PC-3 (cell line): ENCODE data around the gene TINCR. TPM values are rescaled to one million over a fixed set of nuclear protein-coding genes. Genes with fewer than 3 reads are reported as not detected.
"Not testable (repeated sequence)": the region's sequence is repeated elsewhere in the genome, so short reads cannot be mapped to it uniquely, and the experiment has no call there.

Source experiments
- ATAC-seq: fragments of 200-7000 bp; cut with Tn5 transposase; 2 replicates; pipeline ENCODE4 v1.9.1; 2020; ENCODE audit warnings: mild to moderate bottlenecking, moderate library complexity
- BruUV-seq: library from RNA; stranded (reverse); fragments of 400-500 nt; replicated peaks from 2 replicates; lab custom pipeline; 2021; lab: Mats Ljungman, UMichigan
- CTCF ChIA-PET: fragments of 300-600 bp; sonication (Branson Sonifier 250); formaldehyde crosslinking; loops from one replicate; lab custom pipeline; 2022; ENCODE audit warnings: antibody characterized with exemption; lab: Charles Lee
- POLR2A ChIA-PET: fragments of 300-600 bp; sonication (Branson Sonifier 250); formaldehyde crosslinking; loops from one replicate; lab custom pipeline; 2022; ENCODE audit warnings: antibody characterized with exemption; ENCODE audit not compliant: unreplicated experiment; lab: Charles Lee
- DNase-seq: peaks from one replicate; pipeline ENCODE4 v3.0.0-alpha.2; 2015
- H2AFZ ChIP-seq: fragments of 300-600 bp; sonication (generic); 2 replicates; pipeline ENCODE4 v1.6.0; 2016; ENCODE audit warnings: antibody characterized with exemption, low read length
- H3F3A ChIP-seq: fragments of 300-600 bp; sonication (generic); one replicate; pipeline ENCODE4 v1.6.0; 2017; ENCODE audit warnings: antibody characterized with exemption, low read length, control low read depth, mild to moderate bottlenecking; ENCODE audit not compliant: unreplicated experiment
- H3K27ac ChIP-seq: fragments of 300-600 bp; sonication (generic); 2 replicates; pipeline ENCODE4 v1.5.1; 2016; ENCODE audit warnings: mild to moderate bottlenecking, low read length
- H3K27me3 ChIP-seq: fragments of 300-600 bp; sonication (generic); 2 replicates; pipeline ENCODE4 v1.6.1; 2016; ENCODE audit warnings: low read length, mixed read lengths
- H3K36me3 ChIP-seq: fragments of 300-600 bp; sonication (generic); 2 replicates; pipeline ENCODE4 v1.6.1; 2016; ENCODE audit warnings: low read depth, mixed run types, low read length, mixed read lengths
- H3K4me1 ChIP-seq: fragments of 300-600 bp; sonication (generic); 2 replicates; pipeline ENCODE4 v1.5.1; 2016; ENCODE audit warnings: low read length; ENCODE audit not compliant: insufficient read depth
- H3K4me2 ChIP-seq: fragments of 300-600 bp; sonication (generic); 2 replicates; pipeline ENCODE4 v1.6.0; 2016; ENCODE audit warnings: low read length
- H3K4me3 ChIP-seq: fragments of 300-600 bp; sonication (generic); 2 replicates; pipeline ENCODE4 v1.5.1; 2016; ENCODE audit warnings: mild to moderate bottlenecking, low read length, mixed read lengths
- H3K79me2 ChIP-seq: fragments of 300-600 bp; sonication (generic); 2 replicates; pipeline ENCODE4 v1.6.1; 2017; ENCODE audit warnings: low read length, mixed read lengths
- H3K9ac ChIP-seq: fragments of 300-600 bp; sonication (generic); 2 replicates; pipeline ENCODE4 v1.6.0; 2016; ENCODE audit warnings: mild to moderate bottlenecking, low read length
- H3K9me2 ChIP-seq: fragments of 300-600 bp; sonication (generic); replicated peaks from 2 replicates; pipeline ENCODE4 v1.6.1; 2016; ENCODE audit warnings: mixed run types, low read length, mixed read lengths
- H3K9me3 ChIP-seq: fragments of 300-600 bp; sonication (generic); 2 replicates; pipeline ENCODE4 v1.6.1; 2016; ENCODE audit warnings: low read length, mixed read lengths
- H4K20me1 ChIP-seq: fragments of 300-600 bp; sonication (generic); 2 replicates; pipeline ENCODE4 v1.6.1; 2016; ENCODE audit warnings: low read length, mixed read lengths
- EZH2 ChIP-seq: fragments of 300-600 bp; sonication (generic); IDR thresholded peaks from one replicate; pipeline ENCODE4 v1.6.1; 2017; ENCODE audit warnings: antibody characterized with exemption, mild to moderate bottlenecking, low read length; ENCODE audit not compliant: unreplicated experiment
- EZH2phosphoT487 ChIP-seq: fragments of 300-600 bp; sonication (generic); IDR thresholded peaks from 2 replicates; pipeline ENCODE4 v1.6.1; 2018; ENCODE audit warnings: mild to moderate bottlenecking, antibody characterized with exemption, low read length, borderline replicate concordance
- intact Hi-C: fragments of 100-400 bp; cut with micrococcal nuclease; formaldehyde crosslinking; loops from 2 replicates; pipeline ENCODE4 v1.9.0; 2023
- total RNA-seq: library from RNA; depleted of rRNA; stranded (reverse); fragments of >200 nt; gene quantifications from 2 replicates; pipeline ENCODE4 v1.2.3, GENCODE V29; 2014
- TF ChIP-seq, protein P1 (sequence below): fragments of 300-600 bp; sonication (generic); conservative IDR thresholded peaks from 2 replicates; pipeline ENCODE4 v1.5.1; 2017; ENCODE audit warnings: antibody characterized with exemption, low read depth, mild to moderate bottlenecking, low read length

The TINCR gene
- total RNA-seq, 1 experiment from 2014 or later: 0.58 TPM

DNA sequence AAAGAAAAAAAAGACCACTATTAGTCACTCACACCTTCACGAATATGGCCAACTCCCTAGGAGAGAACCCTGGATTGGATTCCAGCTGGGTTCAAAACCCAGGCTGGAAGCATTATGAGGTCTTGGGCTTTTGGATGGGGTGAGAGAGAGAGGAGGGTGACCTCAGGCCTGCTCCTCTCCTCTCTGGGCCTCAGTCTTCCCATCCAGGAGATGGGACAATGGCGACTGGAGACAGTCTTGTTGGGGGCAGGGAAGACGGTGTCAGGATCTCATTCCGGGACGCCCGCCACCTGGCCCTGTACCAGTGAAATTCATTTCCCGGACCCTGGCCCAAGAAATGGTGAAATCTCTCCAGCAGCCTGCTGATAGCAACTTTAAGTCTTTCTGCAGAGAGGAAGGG lies 26.3 kb downstream of the TINCR start:
- POLR2A ChIA-PET: no interaction called here
- no peaks in the 10 kb centered on the region for H3K36me3 ChIP-seq
- no TSS peak for BruUV-seq

DNA sequence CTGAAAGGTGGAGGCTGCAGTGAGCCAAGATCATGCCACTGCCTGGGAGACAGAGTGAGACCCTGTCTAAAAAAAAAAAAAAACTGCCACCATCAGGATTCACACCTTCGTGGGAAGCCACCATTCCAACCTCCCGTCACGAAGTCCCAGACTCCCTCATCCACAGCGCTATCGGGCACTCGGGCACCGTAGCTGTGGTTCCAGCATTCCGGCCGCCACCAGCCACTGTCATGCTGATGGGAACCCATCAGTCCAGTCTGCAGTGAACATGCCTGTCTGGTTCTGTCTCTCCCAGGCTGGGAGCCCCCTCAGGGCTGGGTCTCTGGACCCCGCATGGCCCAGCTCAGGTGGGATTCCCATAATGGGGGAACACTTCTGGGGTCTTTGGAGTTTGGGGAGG lies 27.5 kb downstream of the TINCR start:
- Histone ChIP-seq H3K9ac (no peak overlapping the region), H3F3A (no peaks in the 10 kb centered on the region), H4K20me1 (no peaks in the 10 kb centered on the region), H2AFZ (no peak overlapping the region), H3K36me3 (no peaks in the 10 kb centered on the region), H3K9me3 (peaks cover 2% of the 10 kb centered on the region), H3K27ac (no peak overlapping the region), H3K9me2 (no peaks in the 10 kb centered on the region), H3K4me3 (no peak overlapping the region), H3K4me1 (peaks cover 14% of the 10 kb centered on the region), H3K27me3 (no peaks in the 10 kb centered on the region), H3K79me2 (no peaks in the 10 kb centered on the region), H3K4me2 (no peak overlapping the region)
- intact Hi-C loops: no loop called here
- no TSS peak for BruUV-seq
- no peak for TF ChIP-seq EZH2phosphoT487
- no peak for TF ChIP-seq EZH2
- TF ChIP-seq, protein P1, sequence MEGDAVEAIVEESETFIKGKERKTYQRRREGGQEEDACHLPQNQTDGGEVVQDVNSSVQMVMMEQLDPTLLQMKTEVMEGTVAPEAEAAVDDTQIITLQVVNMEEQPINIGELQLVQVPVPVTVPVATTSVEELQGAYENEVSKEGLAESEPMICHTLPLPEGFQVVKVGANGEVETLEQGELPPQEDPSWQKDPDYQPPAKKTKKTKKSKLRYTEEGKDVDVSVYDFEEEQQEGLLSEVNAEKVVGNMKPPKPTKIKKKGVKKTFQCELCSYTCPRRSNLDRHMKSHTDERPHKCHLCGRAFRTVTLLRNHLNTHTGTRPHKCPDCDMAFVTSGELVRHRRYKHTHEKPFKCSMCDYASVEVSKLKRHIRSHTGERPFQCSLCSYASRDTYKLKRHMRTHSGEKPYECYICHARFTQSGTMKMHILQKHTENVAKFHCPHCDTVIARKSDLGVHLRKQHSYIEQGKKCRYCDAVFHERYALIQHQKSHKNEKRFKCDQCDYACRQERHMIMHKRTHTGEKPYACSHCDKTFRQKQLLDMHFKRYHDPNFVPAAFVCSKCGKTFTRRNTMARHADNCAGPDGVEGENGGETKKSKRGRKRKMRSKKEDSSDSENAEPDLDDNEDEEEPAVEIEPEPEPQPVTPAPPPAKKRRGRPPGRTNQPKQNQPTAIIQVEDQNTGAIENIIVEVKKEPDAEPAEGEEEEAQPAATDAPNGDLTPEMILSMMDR: no peak
- ChIA-PET POLR2A (no interaction called here), CTCF (no interaction called here)
- DNase-seq: no peak
- no peak for ATAC-seq

More for the DNA sequence above, 26.3 kb downstream of the TINCR start:
- CTCF ChIA-PET: no interaction called here
- H3K9me3 ChIP-seq: no peaks in the 10 kb centered on the region
- H3K4me2 ChIP-seq: no peak overlapping the region
- no peak for ATAC-seq
- intact Hi-C loops: no loop called here
- no peaks in the 10 kb centered on the region for H3K27me3 ChIP-seq
- H3F3A ChIP-seq: no peaks in the 10 kb centered on the region
- H3K9me2 ChIP-seq: no peaks in the 10 kb centered on the region
- H3K9ac ChIP-seq: no peak overlapping the region
- no peak overlapping the region for H3K27ac ChIP-seq
- H2AFZ ChIP-seq: no peak overlapping the region
- H3K79me2 ChIP-seq: no peaks in the 10 kb centered on the region
- TF ChIP-seq EZH2 (no peak), EZH2phosphoT487 (no peak)
- TF ChIP-seq, protein P1: no peak
- H4K20me1 ChIP-seq: no peaks in the 10 kb centered on the region
- no peak for DNase-seq
- H3K4me3 ChIP-seq: no peak overlapping the region
- H3K4me1 ChIP-seq: peaks cover 12% of the 10 kb centered on the region

DNA sequence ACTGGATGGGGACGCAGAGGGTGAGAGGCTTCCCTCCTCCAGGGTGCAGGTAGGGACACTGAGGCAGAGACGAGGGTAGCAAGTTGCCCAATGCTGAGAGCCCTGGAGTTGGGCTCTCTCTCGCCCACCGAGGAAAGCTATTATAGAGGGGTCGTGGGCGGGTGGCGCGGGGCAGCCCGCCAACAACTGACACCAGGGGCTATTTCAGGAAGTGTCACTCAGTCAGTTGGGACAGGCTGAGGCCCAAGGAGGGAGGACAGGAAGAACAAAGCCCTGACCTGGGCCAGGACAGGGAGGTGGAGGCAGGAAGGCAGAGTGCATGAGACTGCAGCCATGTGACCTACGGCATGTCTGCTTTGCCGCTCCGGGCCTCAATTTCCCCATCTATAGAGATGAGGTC lies 29.9 kb downstream of the TINCR start:
- POLR2A ChIA-PET: no interaction called here
- ATAC-seq: no peak
- intact Hi-C loops: no loop called here

GRCh38 chr19:5536982-5537579 lies 30.7 kb downstream of the TINCR start:
- H3K4me1 ChIP-seq: peaks cover 14% of the 10 kb centered on the region
- peak; percentile 90 for DNase-seq
- H3K27me3 ChIP-seq, H3K9me2 ChIP-seq, BruUV-seq, H3K9ac ChIP-seq, intact Hi-C loops, H4K20me1 ChIP-seq, H3K9me3 ChIP-seq, H3F3A ChIP-seq, H3K79me2 ChIP-seq, H3K36me3 ChIP-seq, POLR2A ChIA-PET: not testable (repeated sequence)
- H3K4me2 ChIP-seq: peak overlapping the region; percentile 83
- H2AFZ ChIP-seq: peak overlapping the region; percentile 77
- CTCF ChIA-PET: interaction anchor here (0.6 kb wide), 2 partner anchors 23 to 149 kb away, joined by 9 to 10 read pairs; no protein-coding TSS in a partner anchor
- 0 out of 2 replicates have a peak overlapping the region, but pooled peaks have one; percentile 30 for H3K27ac ChIP-seq
- peak; percentile 92 for ATAC-seq
- H3K4me3 ChIP-seq: peak overlapping the region; percentile 57

More for the DNA sequence above, 29.9 kb downstream of the TINCR start:
- H3K9ac ChIP-seq: no peak overlapping the region
- CTCF ChIA-PET: interaction anchor here (0.6 kb wide), 2 partner anchors 24 to 150 kb away, joined by 9 to 10 read pairs; no protein-coding TSS in a partner anchor
- H3K4me1 ChIP-seq: peaks cover 14% of the 10 kb centered on the region
- TF ChIP-seq EZH2 (no peak), EZH2phosphoT487 (no peak)
- TF ChIP-seq, protein P1: no peak
- no TSS peak for BruUV-seq
- no peaks in the 10 kb centered on the region for H3K79me2 ChIP-seq
- H3K4me2 ChIP-seq: no peak overlapping the region
- no peaks in the 10 kb centered on the region for H3F3A ChIP-seq
- no peaks in the 10 kb centered on the region for H4K20me1 ChIP-seq
- H3K9me2 ChIP-seq: no peaks in the 10 kb centered on the region
- no peak overlapping the region for H3K27ac ChIP-seq
- H3K4me3 ChIP-seq: no peak overlapping the region
- H3K27me3 ChIP-seq: no peaks in the 10 kb centered on the region
- DNase-seq: no peak
- H2AFZ ChIP-seq: peak overlapping the region; percentile 77; the same call in 1 of the 2 replicates
- peaks cover 7% of the 10 kb centered on the region for H3K9me3 ChIP-seq
- 0 out of 2 replicates have a peak, but pooled peaks cover 2% of the 10 kb centered on the region for H3K36me3 ChIP-seq
